Esophagus (tissue), 2 donors: ENCODE results near the gene FAM3B. TPM values are rescaled to one million over a fixed set of nuclear protein-coding genes. Genes with fewer than 3 reads are reported as not detected.

ENCODE experiments used
- H3K27ac ChIP-seq, 2 donors: one replicate each; pipeline ENCODE4 v1.5.1; 2013; ENCODE audit warnings: low read depth in 2 of 2, mild to moderate bottlenecking in 2 of 2, inconsistent platforms in 1 of 2, low read length in 1 of 2, moderate library complexity in 1 of 2
- H3K27me3 ChIP-seq, 2 donors: one replicate each; pipeline ENCODE4 v1.6.1; 2013; ENCODE audit warnings: low read length in 2 of 2, control low read depth in 1 of 2, mild to moderate bottlenecking in 1 of 2; ENCODE audit not compliant: insufficient read depth in 2 of 2, control insufficient read depth in 1 of 2
- H3K36me3 ChIP-seq, 2 donors: one replicate each; pipeline ENCODE4 v1.6.1; 2013; ENCODE audit warnings: low read length in 1 of 2; ENCODE audit not compliant: control insufficient read depth in 2 of 2, insufficient read depth in 2 of 2
- H3K4me1 ChIP-seq, 2 donors: one replicate each; pipeline ENCODE4 v1.6.1; 2013; ENCODE audit warnings: low read length in 1 of 2; ENCODE audit not compliant: control insufficient read depth in 2 of 2, insufficient read depth in 2 of 2
- H3K4me3 ChIP-seq, 2 donors: one replicate each; pipeline ENCODE4 v1.5.1; 2013; ENCODE audit warnings: low read length in 2 of 2, mild to moderate bottlenecking in 2 of 2, low read depth in 1 of 2, moderate library complexity in 1 of 2
- H3K9me3 ChIP-seq, 2 donors: one replicate each; pipeline ENCODE4 v1.6.1; 2013; ENCODE audit warnings: mild to moderate bottlenecking in 2 of 2, low read depth in 1 of 2, low read length in 1 of 2, moderate library complexity in 1 of 2; ENCODE audit not compliant: control insufficient read depth in 2 of 2, insufficient read depth in 1 of 2
- WGBS, 2 donors: extraction: QIAGEN DNeasy Blood & Tissue Kit; methylation state at CpG; one replicate each; pipeline ENCODE4 v1.1.7; 2013; 5-methylcytosine and 5-hydroxymethylcytosine counted together
- polyA plus RNA-seq, 2 donors: library from polyadenylated mRNA; stranded (reverse); fragments of 200-250 nt; gene quantifications; one replicate each; pipeline ENCODE4 v1.2.3, GENCODE V29; 2013
- donor health status: healthy with polysubstance abuse.
- donor health status: Bipolar disorder and iron deficiency.

FAM3B gene
- polyA plus RNA-seq, 2 donors, result 57.1 to 65.5 TPM

- WGBS, 2 donors, result 87 to 89% methylated on average over 7 of the region's 7 CpGs
- peaks cover 4 to 10% of the 10 kb centered on the region in 2 donors for H3K4me1 ChIP-seq
- H3K9me3 ChIP-seq, result no peaks in the 10 kb centered on the region
- H3K27me3 ChIP-seq, result no peaks in the 10 kb centered on the region
- H3K27ac ChIP-seq, result no peak overlapping the region
- H3K4me3 ChIP-seq, result no peak overlapping the region
- H3K36me3 ChIP-seq, result peaks cover 0 to 13% of the 10 kb centered on the region in 2 donors
These were observed 82.7 kb downstream of the FAM3B start for GRCh38 chr21:41399246-41399800.

- no peaks in the 10 kb centered on the region for H3K27me3 ChIP-seq
- 92 to 93% methylated on average over 11 of the region's 11 CpGs for WGBS, 2 donors
- H3K4me3 ChIP-seq, result no peak overlapping the region
- H3K9me3 ChIP-seq, result no peaks in the 10 kb centered on the region
- H3K36me3 ChIP-seq, result peaks cover 0 to 13% of the 10 kb centered on the region in 2 donors
- H3K27ac ChIP-seq, result no peak overlapping the region
- H3K4me1 ChIP-seq, result peaks cover 4 to 5% of the 10 kb centered on the region in 2 donors
These were observed 85.6 kb downstream of the FAM3B start for GRCh38 chr21:41402231-41402630.

- WGBS, 2 donors, result 95% methylated on average over 10 of the region's 10 CpGs
These were observed 86.2 kb downstream of the FAM3B start for GRCh38 chr21:41402796-41403195.

GRCh38 chr21:41403331-41403730 lies 86.7 kb downstream of the FAM3B start:
- Histone ChIP-seq H3K4me1 (peaks cover 0 to 4% of the 10 kb centered on the region in 2 donors), H3K36me3 (peaks cover 2 to 16% of the 10 kb centered on the region in 2 donors), H3K27me3 (no peaks in the 10 kb centered on the region), H3K27ac (no peak overlapping the region), H3K9me3 (no peaks in the 10 kb centered on the region), H3K4me3 (no peak overlapping the region)
- WGBS, 2 donors, result 91 to 92% methylated on average over 9 of the region's 9 CpGs

More at GRCh38 chr21:41402796-41403195, 86.2 kb downstream of the FAM3B start:
- H3K27ac ChIP-seq, result no peak overlapping the region
- no peak overlapping the region for H3K4me3 ChIP-seq
- peaks cover 2 to 16% of the 10 kb centered on the region in 2 donors for H3K36me3 ChIP-seq
- no peaks in the 10 kb centered on the region for H3K9me3 ChIP-seq
- H3K4me1 ChIP-seq, result peaks cover 0 to 4% of the 10 kb centered on the region in 2 donors
- H3K27me3 ChIP-seq, result no peaks in the 10 kb centered on the region

GRCh38 chr21:41403966-41404365 lies 87.4 kb downstream of the FAM3B start:
- H3K4me1 ChIP-seq, result peaks cover 0 to 4% of the 10 kb centered on the region in 2 donors
- H3K27me3 ChIP-seq, result no peaks in the 10 kb centered on the region
- no peak overlapping the region for H3K27ac ChIP-seq
- WGBS, 2 donors, result 94 to 95% methylated on average over 10 of the region's 10 CpGs
- no peak overlapping the region for H3K4me3 ChIP-seq
- H3K9me3 ChIP-seq, result no peaks in the 10 kb centered on the region
- peaks cover 2 to 16% of the 10 kb centered on the region in 2 donors for H3K36me3 ChIP-seq

- Histone ChIP-seq H3K4me1 (peaks cover 0 to 4% of the 10 kb centered on the region in 2 donors), H3K27me3 (no peaks in the 10 kb centered on the region), H3K36me3 (peaks cover 2 to 16% of the 10 kb centered on the region in 2 donors), H3K9me3 (no peaks in the 10 kb centered on the region), H3K27ac (no peak overlapping the region), H3K4me3 (no peak overlapping the region)
- WGBS, 2 donors, result 97 to 99% methylated on average over 4 of the region's 4 CpGs
These were observed 88.7 kb downstream of the FAM3B start for GRCh38 chr21:41405321-41405720.

GRCh38 chr21:41406340-41406739 lies 89.7 kb downstream of the FAM3B start:
- peaks cover 2 to 16% of the 10 kb centered on the region in 2 donors for H3K36me3 ChIP-seq

More at GRCh38 chr21:41406340-41406739, 89.7 kb downstream of the FAM3B start:
- Histone ChIP-seq H3K4me1 (peaks cover 0 to 4% of the 10 kb centered on the region in 2 donors), H3K27ac (no peak overlapping the region), H3K27me3 (no peaks in the 10 kb centered on the region), H3K4me3 (no peak overlapping the region), H3K9me3 (no peaks in the 10 kb centered on the region)
- 86 to 87% methylated on average over 6 of the region's 6 CpGs for WGBS, 2 donors

Other genes with a start within 250 kb of the FAM3B start
- 10 to 100 TPM; 20.4 to 23.2 TPM for gene BACE2, start 148.6 kb upstream of the FAM3B start, polyA plus RNA-seq
- 1 to 10 TPM; 4.2 to 5.7 TPM for gene MX2, start 45.2 kb downstream of the FAM3B start, polyA plus RNA-seq
- 10 to 100 TPM; 17.3 to 25.4 TPM for gene MX1, start 109.4 kb downstream of the FAM3B start, polyA plus RNA-seq
- 10 to 100 TPM; 29.5 to 66.6 TPM for gene TMPRSS2, start 191.4 kb downstream of the FAM3B start, polyA plus RNA-seq